ENCODE data around the gene EAF2.

The EAF2 gene

DNA sequence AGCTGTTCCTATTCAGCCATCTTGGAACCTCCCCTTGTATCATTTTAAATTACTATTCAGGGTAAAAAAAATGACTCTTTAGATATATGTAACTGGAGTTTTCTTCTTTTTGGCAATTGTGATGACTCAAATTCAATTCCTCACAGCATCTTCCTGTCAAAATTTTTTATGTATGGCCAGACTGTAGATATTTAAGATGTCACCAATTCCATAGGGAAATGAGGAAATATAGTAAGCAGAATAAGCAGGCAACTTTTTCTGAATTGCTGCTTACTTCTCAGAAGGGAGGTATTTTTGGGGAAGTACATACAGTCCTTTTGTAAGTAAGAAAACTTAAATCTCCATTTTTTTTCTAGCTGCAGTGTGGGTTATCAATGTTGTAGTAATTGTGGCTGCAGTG lies 28.8 kb downstream of the EAF2 start:
- no peak for DNase-seq

DNA sequence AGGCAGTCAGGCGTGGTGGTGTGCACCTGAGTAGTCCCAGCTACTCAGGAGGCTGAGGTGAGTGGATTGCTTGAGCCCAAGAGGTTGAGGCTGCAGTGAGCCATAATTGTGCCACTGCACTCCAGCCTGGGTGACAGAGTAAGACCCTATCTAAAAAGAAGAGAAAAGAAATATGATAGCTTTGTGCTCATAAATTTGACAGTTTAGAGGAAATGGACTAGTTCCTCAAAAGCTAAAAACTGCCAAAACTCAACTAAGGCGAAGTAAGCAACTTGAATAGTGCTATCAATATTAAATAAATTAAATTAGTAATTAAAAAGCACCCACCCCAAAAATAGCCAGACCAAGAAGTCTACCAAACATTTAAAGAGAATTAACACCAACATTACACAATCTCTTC lies 34.7 kb downstream of the EAF2 start:
- no peak for DNase-seq

DNA sequence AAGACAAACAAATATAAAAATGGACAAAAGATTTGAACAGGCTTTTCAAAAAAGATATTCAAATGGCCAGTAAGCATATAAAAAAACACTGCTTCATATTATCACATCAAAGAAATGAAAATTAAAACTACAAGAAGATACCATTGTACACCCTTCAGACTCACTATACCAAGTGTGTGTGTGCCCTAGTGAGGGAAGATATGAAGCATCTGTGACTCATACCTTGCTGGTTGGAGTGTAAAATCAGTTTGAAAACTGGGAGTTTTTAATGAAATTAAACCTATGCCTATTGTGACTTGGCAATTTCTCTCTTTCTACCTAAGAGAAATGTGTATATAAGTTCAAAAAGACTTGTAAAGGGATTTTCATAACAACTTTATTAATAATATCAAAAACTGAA lies 35.7 kb downstream of the EAF2 start:
- DNase-seq, result no peak

DNA sequence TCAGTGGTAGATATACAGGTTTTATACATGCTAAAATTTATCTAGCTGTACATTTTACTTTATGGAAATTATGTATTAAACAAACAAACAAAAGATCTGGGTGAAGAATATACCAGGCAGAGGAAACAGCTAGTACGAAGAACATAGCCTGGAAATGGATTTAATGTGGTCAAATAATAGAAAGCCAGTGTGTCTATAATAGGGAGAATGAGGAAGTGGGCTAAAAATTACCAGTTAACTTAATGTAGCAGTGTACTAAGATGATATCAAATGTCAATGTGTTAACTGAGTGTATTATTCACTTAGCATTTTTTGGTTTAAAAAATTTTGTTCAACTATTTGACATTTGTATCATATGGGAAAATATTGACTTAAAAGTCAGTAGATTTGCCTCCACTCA lies 36.4 kb downstream of the EAF2 start:
- DNase-seq, result no peak

DNA sequence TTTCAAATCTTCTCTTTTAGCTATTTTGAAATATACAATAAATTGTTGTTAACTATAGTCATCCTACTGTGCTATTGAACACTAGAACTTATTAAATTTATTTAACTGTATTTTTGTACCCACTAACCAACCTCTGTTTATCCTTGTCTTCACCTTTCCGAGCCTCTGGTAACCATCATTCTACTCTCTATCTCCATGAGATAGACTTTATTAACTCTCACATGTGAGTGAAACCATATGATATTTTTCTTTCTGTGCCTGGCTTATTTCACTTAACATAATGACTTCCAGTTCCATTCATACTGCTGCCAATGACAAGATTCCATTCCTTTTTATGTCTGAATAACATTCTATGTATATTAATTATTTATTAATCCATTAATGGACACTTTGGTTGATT lies 43.4 kb downstream of the EAF2 start:
- DNase-seq, result no peak

DNA sequence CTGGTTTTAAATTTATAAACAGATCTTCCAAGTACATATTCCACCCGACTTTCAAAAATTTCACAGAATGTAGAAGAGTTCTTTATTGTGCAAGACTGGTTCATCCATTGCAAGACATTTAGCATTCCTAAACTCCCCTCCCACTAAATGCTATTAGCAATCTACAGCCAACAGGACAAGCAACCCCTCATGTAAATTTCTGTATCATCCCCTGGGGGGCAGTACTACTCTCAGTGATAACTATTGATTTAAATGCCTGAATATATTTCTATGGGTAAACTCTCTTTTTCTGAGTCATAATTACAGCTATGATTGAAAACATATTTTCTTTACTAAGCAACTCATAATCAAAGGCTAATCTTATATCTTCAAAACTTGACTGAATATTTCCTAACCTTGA lies 48.5 kb downstream of the EAF2 start:
- DNase-seq, result no peak

DNA sequence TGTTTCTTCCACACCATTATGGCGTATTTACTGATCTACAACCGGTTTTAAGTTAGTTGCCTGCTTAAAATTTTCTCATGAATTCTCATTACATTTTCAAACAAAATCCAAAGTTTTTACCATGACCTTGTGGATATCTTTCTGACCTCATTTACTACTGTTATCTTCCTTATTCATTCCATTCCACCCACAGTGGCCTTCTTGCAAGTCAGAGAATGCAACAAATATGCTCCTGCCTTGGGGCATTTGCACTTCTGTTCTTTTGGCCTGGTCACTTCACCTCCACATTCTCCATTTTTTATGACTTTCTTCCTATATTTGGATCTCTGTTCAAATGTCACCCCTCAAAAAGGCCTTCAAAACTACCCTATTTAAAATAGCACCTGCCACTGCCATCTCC lies 50.4 kb downstream of the EAF2 start:
- DNase-seq, result no peak

DNA sequence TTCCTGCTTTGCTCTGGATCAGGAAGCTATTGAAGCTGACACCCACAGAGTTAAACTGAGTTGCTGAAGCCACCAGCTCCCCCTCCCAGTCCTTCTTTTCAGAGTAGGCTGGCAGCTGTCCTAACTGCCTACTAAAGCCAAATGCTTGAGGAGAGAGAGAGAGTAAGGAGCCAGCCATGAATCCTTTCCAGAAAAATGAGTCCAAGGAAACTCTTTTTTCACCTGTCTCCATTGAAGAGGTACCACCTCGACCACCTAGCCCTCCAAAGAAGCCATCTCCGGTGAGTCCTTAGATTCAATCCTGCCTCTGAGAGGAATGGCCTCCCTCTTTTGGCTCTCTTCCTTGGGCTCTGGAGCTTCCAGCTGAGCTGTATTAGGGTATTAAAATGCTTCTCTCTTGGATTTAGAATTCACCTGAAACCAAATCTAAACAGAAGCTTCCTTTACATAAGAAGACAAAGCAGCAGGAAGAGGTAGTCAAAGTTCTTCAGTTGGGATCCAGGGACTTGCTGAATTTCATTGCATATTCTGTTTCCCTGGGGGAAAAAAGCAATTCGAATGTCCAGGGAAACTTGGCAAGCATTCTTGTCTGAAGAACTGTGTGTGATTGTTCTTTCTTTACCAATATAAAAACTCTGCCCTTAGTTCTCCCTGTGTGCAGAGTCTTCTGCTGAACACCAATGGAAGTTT lies 59.4 kb downstream of the EAF2 start, which contains the start of gene SLC15A2:
Gene SLC15A2 (plus strand): TSS at position 101 of the 690 bp plus-strand sequence. CDS start 76 bp downstream, at position 177.
- DNase-seq, result no peak

DNA sequence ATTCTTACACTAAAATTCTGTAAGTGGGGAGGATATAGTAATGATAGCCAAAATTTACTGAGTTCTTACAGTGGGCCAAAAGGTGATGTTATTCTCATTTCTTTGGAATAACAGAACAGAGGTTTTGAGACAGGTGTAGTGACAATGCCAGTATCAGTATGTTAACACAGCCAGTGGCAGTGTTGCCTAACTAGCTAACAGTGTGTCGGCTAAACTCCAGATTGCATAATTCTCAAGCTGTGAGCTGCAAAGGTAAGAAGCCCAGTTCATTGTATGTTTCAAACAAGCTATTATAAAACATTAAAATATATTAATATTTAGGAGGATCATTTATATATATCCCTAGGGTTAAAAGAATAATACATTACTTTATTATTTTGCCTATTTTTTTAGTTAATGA lies 60.1 kb downstream of the EAF2 start:
- no peak for DNase-seq

DNA sequence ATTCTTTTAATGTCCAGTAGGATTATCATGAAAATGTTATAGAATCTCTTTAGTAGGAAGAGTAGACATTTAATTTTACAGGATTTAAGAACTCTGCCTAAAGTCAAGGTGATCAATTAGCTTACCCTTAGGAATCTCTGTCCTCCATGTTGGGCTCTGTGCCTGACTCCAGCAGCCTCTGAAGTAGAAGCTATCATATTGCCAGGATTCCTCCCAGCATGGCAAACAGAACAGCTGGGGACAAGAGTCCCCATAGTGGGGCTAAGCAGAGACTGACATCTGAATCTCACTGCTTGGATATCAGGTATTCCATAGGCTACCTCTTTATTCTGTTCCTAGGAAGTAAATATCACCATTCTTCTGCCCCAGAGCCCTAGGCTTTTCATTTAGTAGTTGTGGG lies 60.7 kb downstream of the EAF2 start:
- DNase-seq, result no peak

DNA sequence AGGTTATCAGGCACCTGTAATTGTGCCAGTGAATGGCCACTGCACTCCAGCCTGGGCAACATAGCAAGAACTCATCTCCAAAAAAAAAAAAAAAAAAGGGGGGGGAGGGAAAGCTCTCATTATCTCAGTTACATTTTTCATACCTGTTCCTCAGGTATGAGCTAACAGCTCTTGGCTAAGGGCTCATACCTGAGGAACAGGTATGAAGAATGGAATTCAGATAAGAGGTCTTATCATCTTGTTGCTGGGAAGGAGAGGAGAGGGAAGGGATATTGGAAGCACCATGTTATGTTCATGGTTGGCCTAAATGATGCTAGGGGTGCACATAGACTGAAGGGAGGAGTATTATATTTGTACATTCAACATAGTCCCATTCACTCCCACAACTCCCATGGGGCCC lies 61.8 kb downstream of the EAF2 start:
- no peak for DNase-seq

DNA sequence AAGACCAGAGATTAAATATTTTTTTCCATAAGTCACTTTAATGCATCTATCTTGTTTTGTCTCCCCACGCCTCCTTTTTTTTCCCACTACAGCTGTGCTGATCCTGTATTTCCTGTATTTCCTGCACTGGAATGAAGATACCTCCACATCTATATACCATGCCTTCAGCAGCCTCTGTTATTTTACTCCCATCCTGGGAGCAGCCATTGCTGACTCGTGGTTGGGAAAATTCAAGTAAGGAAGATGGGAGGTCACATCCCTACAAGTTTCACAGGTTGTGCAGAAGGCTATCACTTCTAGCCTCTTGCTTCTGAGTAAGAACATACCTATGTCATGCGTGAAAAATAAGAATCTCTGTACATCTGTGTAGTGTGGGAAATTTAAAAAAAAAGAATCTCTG lies 62.3 kb downstream of the EAF2 start:
- no peak for DNase-seq

DNA sequence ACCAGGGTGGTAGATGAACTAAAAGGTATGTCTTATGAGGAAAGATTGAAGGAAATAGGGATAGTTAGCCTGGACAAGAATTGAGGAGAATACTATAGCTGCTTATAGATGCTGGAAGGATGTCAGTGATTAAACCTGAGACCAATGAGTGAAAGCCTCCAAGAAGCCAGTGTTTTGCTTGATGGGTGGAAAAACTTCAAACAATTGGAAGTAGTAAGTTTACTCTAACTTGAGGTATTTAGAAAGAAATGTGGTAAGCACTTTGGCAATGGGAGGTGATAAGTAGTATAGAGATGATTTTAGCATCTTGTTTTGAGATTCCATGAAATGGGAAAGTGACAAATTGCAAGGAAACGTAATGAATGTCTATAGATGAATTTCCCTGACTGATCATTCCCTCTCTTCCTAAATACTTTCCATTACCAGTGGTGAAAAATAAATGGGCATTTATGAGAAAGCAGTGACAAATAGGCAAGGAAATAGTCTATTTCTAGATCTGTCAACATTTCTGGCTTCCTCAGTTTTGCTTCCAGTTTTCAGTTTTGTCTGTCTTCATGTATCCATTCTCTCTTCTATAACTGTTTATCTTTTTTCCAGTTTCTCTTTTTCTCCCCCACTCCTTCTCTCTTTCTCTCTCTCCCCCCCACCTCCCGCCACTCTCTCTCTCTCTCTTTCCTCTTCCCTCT lies 78.4 kb downstream of the EAF2 start:
- no peak for DNase-seq

DNA sequence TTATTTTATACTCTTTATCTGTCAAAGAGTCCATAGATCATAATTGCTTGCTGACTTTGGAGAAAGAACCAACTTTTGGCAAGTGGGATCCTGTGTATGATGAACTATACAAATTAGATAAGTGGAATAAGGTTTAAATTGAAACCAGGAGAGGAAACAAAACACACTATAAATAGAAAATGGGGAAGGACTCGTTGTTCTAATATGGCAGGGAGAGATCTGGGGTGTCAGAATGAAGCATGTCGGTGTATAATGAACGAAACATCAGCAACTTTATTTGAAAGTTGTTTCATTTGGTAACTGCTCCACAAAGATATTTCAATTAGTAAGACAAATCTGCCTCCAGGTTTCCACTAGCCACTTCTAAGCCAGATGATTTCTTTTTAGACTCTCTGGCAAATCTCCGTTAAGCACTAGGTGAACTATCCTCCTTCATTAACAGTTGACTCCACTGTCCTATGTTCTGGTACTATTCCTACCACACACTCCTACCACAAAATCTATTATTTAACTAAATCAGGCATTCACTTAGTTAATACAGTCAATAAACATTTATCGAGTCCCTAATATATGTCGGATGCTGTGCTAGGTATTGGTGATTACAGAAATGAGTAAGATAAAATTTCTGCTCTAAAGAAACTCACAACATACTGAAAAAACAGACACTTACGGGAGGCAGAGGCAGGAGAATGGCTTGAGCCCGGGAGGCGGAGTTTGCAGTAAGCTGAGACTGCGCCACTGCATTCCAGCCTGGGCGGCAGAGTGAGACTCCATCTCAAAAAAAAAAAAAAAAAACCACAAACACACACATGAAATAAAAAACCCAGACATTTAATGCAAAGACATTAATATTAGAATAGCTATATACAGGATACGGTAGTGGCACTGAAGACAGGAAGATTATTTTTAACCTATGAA lies 79.3 kb downstream of the EAF2 start:
- DNase-seq, result no peak

DNA sequence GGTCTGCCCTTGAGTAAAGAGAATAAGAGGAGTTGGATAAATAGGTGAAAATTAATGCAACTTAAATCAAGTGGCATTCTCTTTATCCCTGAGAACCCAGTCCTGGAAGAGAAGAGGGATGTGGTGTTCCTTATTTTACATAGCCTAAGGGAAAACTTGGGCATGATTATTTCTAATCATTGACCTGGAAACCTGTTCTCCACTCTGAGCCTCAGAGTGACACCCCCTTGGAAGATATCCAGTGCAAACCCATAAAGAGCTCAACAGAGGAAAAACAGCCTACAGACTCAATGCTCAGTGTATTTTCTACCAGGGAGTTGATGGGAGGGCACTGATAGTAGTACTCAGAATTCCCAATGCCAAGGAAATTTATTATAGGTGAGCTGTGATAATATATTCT lies 81.2 kb downstream of the EAF2 start:
- DNase-seq, result no peak

DNA sequence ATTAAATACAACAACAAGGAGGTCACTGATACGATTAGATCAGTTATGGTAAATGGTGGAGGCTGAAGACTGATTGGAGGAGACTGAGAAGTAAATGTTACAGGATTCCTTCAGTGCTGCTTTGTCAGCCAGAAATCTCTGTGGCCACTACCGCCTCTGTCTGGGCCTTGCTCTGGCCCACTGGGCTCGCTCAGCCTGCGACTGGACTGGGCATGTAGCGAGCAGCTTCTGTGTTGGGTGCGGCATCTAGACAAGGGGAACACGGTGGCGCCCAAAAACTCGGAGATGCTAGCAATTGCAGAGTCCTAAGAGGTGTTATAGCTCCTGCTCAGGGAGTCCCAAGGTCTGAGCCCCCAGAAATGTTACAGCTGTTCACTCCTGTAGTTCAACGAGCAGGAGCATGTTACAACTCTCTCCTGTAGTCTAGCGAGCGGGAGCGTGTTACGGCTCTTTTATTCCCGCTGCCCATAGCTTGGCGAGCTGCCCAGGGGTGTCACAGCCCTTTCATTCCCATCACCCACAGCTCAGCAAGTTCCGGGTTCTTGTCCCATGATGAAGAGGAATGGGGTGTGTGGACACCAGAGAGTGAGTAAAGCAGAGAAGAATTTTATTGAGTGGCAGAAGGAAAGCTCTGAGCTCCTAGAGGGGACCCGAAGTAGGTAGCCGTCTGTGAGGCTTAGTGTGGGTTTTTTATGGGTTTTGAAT lies 83.9 kb downstream of the EAF2 start:
- DNase-seq, result no peak

DNA sequence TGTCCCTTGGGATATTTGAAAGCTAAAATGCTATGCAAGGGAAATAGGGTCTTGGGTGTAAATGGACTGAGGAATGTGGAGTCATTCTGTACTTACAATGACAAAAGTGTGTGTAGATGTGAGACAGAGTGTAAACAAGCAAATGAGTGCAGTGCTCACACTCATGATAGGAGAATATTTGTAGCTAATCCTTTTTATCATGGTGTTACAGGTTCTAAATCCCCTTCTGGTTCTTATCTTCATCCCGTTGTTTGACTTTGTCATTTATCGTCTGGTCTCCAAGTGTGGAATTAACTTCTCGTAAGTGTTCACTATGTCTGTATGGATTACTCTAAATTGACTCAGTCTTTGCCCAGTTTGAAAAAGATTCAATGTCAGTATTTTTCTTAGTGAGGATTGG lies 89.7 kb downstream of the EAF2 start:
- no peak for DNase-seq

DNA sequence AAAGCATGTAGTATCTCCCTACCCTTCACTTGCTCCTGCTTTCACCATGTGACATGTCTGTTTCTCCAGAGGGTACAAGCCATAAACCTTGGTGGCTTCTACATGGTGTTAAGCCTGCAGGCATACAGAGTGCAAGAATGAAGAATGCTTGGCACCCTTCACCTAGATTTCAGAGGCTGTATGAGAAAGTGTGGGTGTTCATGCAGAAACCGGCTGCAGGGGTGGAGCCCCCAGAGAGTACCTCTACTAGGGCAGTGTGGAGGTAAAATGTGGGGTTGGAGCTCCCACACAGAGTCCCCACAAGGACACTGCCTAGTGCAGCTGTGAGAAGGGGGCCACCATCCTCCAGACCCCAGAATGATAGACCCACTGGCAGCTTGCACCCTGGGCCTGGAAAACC lies 91.4 kb downstream of the EAF2 start:
- DNase-seq, result no peak

Measured in cerebellar nuclear complex (tissue), 1 donor.